Stomach (tissue), 9 donors: Measurements from ENCODE around the gene TRDN. TPM values are rescaled to one million over a fixed set of nuclear protein-coding genes. Genes with fewer than 3 reads are reported as not detected.

Experiments used
- DNase-seq, 2 donors: peaks; one replicate each; pipeline versions ENCODE4 v3.0.0 to v3.0.0-alpha.2; 2013 to 2019
- H3K27ac ChIP-seq, 5 donors: fragments of 200-600 bp in 4 of 5; sonication (generic) in 4 of 5; one replicate each; pipeline ENCODE4 v1.5.1; 2013 to 2019; ENCODE audit warnings: mild to moderate bottlenecking in 1 of 5, moderate library complexity in 1 of 5
- H3K27me3 ChIP-seq, 3 donors: fragments of 200-600 bp; sonication (generic); one replicate each; pipeline ENCODE4 v1.5.1; 2017 to 2019; ENCODE audit warnings: mixed run types in 1 of 3
- H3K36me3 ChIP-seq, 4 donors: fragments of 200-600 bp; sonication (generic); 1 replicate in 3 of 4; 2 replicates in 1 of 4; pipeline ENCODE4 v1.5.1; 2016 to 2019
- H3K4me1 ChIP-seq, 4 donors: fragments of 200-600 bp; sonication (generic); one replicate each; pipeline ENCODE4 v1.5.1; 2016 to 2019
- H3K4me3 ChIP-seq, 4 donors: fragments of 200-600 bp; sonication (generic) in 3 of 4; one replicate each; pipeline ENCODE4 v1.5.1; 2016 to 2019; ENCODE audit warnings: mild to moderate bottlenecking in 1 of 4
- H3K9me3 ChIP-seq, 4 donors: fragments of 200-600 bp; sonication (generic); one replicate each; pipeline ENCODE4 v1.5.1; 2016 to 2019
- EP300 ChIP-seq: sonication (generic); formaldehyde crosslinking; IDR thresholded peaks from one replicate; pipeline ENCODE4 v1.6.1; 2017; ENCODE audit warnings: antibody characterized with exemption
- POLR2A ChIP-seq, 4 donors: fragments of 450-650 bp; IDR thresholded peaks; one replicate each; pipeline ENCODE4 v1.6.1; 2016; ENCODE audit warnings: antibody characterized with exemption in 4 of 4, control low read depth in 2 of 4, mild to moderate bottlenecking in 1 of 4, moderate library complexity in 1 of 4
- POLR2AphosphoS5 ChIP-seq, 3 donors: sonication (generic); formaldehyde crosslinking; IDR thresholded peaks; one replicate each; pipeline ENCODE4 v1.6.1; 2016; ENCODE audit warnings: antibody characterized with exemption in 3 of 3
- WGBS, 5 donors: extraction: QIAGEN DNeasy Blood & Tissue Kit in 3 of 5; methylation state at CpG; one replicate each; pipeline versions ENCODE4 v1.1.5 to v1.1.7; 2013 to 2018; 5-methylcytosine and 5-hydroxymethylcytosine counted together
- intact Hi-C: fragments of 100-400 bp; cut with DNase I; formaldehyde crosslinking; loops from one replicate; pipeline ENCODE4 v1.15.1; 2023; ENCODE audit warnings: low total_unique reads
- polyA plus RNA-seq, 3 donors: library from polyadenylated mRNA; stranded (reverse); fragments of 200-250 nt; gene quantifications; one replicate each; pipeline ENCODE4 v1.2.3, GENCODE V29; 2013
- total RNA-seq, 5 donors: library from RNA; depleted of rRNA; stranded (reverse); fragments of >200 nt; gene quantifications; one replicate each; pipeline versions ENCODE4 v1.1.0 to v1.2.3, GENCODE V29; 2014 to 2016
- TF ChIP-seq, protein P1 (sequence below), 7 experiments: fragments of 450-650 bp in 4 of 7; fragments of 200-600 bp in 3 of 7; sonication (generic) in 3 of 7; IDR thresholded peaks; one replicate each; pipeline ENCODE4 v1.5.1; 2016 to 2019; ENCODE audit warnings: antibody characterized with exemption in 7 of 7, control low read depth in 2 of 7, mild to moderate bottlenecking in 1 of 7
- donor health status: healthy with polysubstance abuse.
- donor health status: Bipolar disorder and iron deficiency.
- donor health status: healthy.

The TRDN gene
- total and polyA plus RNA-seq, 8 donors, result 0.18 to 2.4 TPM; not detected in 6

DNA sequence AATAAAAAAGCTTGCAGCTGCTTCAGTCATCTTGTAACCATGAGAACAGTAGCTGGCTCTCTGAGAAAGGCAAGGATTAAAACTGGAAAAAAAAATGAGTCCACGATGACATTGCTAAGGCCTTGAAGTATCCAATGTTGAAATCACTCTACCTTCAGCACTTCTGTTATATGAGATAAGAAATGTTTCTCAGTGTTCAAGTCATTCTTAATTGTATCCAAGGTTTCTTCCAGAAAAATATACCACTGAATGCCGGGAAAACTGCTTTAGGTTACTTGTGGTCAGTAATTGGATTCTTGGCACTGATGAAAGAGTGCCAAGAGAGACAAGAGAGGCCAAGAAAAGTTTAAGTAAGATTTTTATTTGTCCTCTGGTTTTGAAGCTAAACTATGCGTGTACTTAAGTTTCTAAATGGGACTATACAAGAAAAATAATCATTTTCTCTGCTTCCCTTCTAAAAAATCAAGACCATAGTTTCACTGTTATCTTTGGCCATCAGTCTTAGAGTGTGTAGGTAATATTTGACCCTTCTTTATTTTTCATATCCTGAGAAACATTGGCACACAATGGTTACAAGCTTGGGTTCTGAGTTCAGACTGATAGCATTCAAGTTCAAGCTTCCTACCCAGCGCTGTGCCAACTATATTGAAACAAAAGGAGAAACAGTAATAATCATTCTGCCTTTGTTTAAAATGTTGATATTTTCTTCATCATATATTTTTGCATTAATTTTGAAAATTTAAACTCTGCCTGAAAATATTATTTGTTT is 84.6 kb downstream of the TRDN start:
- no peak for DNase-seq
- whole genome bisulfite sequencing, 5 donors, result 28 to 55% (median 33%) methylated on average over 4 of the region's 4 CpGs
- no peak overlapping the region for H3K27ac ChIP-seq
- intact Hi-C loops, result no loop called here
- TF ChIP-seq POLR2A (IDR thresholded peaks at IDR 0.05) (no peak), EP300 (no peak), POLR2AphosphoS5 (IDR thresholded peaks at IDR 0.05) (no peak)
- TF ChIP-seq, protein P1, sequence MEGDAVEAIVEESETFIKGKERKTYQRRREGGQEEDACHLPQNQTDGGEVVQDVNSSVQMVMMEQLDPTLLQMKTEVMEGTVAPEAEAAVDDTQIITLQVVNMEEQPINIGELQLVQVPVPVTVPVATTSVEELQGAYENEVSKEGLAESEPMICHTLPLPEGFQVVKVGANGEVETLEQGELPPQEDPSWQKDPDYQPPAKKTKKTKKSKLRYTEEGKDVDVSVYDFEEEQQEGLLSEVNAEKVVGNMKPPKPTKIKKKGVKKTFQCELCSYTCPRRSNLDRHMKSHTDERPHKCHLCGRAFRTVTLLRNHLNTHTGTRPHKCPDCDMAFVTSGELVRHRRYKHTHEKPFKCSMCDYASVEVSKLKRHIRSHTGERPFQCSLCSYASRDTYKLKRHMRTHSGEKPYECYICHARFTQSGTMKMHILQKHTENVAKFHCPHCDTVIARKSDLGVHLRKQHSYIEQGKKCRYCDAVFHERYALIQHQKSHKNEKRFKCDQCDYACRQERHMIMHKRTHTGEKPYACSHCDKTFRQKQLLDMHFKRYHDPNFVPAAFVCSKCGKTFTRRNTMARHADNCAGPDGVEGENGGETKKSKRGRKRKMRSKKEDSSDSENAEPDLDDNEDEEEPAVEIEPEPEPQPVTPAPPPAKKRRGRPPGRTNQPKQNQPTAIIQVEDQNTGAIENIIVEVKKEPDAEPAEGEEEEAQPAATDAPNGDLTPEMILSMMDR (IDR thresholded peaks at IDR 0.05), result no peak
- no peaks in the 10 kb centered on the region for H3K4me1 ChIP-seq
- H3K36me3 ChIP-seq, result no peaks in the 10 kb centered on the region
- H3K9me3 ChIP-seq, result no peaks in the 10 kb centered on the region
- no peak overlapping the region for H3K4me3 ChIP-seq
- H3K27me3 ChIP-seq, result no peaks in the 10 kb centered on the region

DNA sequence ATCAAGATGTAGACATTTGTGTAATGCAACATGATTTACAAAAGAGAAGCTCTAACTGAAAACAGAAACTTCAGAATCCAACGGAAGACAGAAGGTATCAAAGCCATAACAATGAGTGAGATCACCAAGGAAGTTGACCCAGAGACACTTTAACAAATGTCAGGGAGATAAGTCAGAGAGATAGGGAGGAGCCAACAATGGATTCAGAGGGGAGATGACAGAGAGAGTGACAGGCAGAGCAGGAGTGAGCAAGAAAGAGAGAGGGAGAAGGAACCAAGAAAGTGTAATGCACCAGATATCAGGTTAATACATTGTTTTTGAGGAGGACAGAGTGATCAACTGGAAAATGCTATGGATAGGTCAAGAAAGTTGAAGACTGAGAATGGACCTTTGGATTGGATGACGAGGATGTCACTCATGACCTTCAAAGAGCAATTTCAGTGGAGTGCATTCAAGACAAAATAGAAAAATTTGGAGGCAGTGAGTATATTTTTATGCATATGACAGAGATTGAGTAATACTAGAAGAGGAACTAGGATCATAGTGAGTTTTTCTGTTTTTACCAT is 86.6 kb downstream of the TRDN start:
- H3K36me3 ChIP-seq, result no peaks in the 10 kb centered on the region
- H3K27ac ChIP-seq, result no peak overlapping the region
- TF ChIP-seq POLR2A (IDR thresholded peaks at IDR 0.05) (no peak), EP300 (no peak), POLR2AphosphoS5 (IDR thresholded peaks at IDR 0.05) (no peak)
- TF ChIP-seq, protein P1 (IDR thresholded peaks at IDR 0.05), result no peak
- no peaks in the 10 kb centered on the region for H3K4me1 ChIP-seq
- no peak for DNase-seq
- no peaks in the 10 kb centered on the region for H3K27me3 ChIP-seq
- intact Hi-C loops, result no loop called here
- WGBS, 5 donors, result 53 to 68% (median 61%) methylated on average over 2 of the region's 2 CpGs
- no peak overlapping the region for H3K4me3 ChIP-seq
- H3K9me3 ChIP-seq, result no peaks in the 10 kb centered on the region

DNA sequence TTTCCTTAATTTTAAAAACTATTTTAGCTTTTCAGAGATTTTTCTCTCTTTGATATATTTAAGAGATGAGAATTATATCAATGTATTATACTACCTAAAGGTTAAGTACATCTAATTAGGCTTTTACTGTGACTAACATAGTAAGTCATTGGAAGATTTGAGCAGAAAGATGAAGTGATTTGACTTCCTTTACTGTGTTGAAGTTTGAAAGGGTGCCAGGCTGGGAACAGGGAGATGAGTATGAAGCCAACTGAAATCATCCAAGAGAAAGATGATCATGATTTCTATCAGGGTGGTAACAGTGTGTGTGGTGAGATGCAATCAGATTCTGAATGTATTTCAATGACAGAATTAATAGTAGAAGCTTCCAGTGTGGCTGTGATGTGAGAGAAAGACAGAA is 87.3 kb downstream of the TRDN start:
- H3K4me3 ChIP-seq, result no peak overlapping the region
- no peak overlapping the region for H3K27ac ChIP-seq
- H3K4me1 ChIP-seq, result no peaks in the 10 kb centered on the region
- H3K27me3 ChIP-seq, result no peaks in the 10 kb centered on the region
- H3K9me3 ChIP-seq, result no peaks in the 10 kb centered on the region
- TF ChIP-seq EP300 (no peak), POLR2A (IDR thresholded peaks at IDR 0.05) (no peak), POLR2AphosphoS5 (IDR thresholded peaks at IDR 0.05) (no peak)
- TF ChIP-seq, protein P1 (IDR thresholded peaks at IDR 0.05), result no peak
- no peak for DNase-seq
- intact Hi-C loops, result no loop called here
- H3K36me3 ChIP-seq, result no peaks in the 10 kb centered on the region

DNA sequence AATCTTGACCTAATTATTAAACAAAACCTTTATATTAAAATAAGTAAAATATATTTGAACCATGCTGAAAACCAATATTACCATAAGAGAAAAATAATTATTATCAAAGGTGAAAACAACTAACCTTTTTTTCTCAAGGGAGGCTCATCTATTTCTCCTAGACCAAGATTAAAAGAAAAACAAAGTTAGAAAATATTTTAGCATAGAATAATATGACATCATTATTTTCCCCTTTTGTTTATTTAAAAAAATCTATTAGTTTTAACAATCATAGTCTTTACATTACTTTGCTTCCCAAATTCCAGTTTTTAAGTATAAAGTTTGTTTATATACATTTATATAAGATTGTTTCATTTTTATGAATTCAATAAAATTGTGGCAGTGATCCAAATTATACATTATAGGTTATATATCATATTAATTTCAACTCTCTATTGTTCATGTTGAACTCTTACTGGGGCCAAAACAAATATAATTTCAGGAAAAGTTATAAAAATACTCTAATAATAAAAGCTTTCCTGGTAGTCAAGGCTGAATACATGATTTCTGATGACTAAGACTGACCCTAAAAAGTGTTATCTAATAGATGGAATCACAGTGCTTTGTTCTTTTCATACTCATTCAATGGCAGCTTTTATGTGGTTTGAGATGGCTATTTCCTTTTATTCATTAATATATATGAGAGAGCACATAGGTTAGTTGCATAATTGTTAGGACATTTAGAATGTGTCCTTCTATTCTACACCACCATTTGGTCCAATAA is 89.4 kb downstream of the TRDN start:
- Histone ChIP-seq H3K4me3 (no peak overlapping the region), H3K9me3 (no peaks in the 10 kb centered on the region), H3K36me3 (no peaks in the 10 kb centered on the region), H3K27ac (no peak overlapping the region), H3K4me1 (no peaks in the 10 kb centered on the region), H3K27me3 (no peaks in the 10 kb centered on the region)
- intact Hi-C loops, result no loop called here
- no peak for DNase-seq
- no peak for TF ChIP-seq POLR2AphosphoS5 (IDR thresholded peaks at IDR 0.05)
- no peak for TF ChIP-seq EP300
- TF ChIP-seq, protein P1 (IDR thresholded peaks at IDR 0.05), result no peak
- TF ChIP-seq POLR2A (IDR thresholded peaks at IDR 0.05), result no peak
